C1 segment of cervical spinal cord (tissue), 14 donors: ENCODE data around the gene GADL1.

Experiments
- DNase-seq, 14 donors: peaks; one replicate each; lab custom pipeline; 2025; lab: John Stamatoyannopoulos, UW

The GADL1 gene

DNA sequence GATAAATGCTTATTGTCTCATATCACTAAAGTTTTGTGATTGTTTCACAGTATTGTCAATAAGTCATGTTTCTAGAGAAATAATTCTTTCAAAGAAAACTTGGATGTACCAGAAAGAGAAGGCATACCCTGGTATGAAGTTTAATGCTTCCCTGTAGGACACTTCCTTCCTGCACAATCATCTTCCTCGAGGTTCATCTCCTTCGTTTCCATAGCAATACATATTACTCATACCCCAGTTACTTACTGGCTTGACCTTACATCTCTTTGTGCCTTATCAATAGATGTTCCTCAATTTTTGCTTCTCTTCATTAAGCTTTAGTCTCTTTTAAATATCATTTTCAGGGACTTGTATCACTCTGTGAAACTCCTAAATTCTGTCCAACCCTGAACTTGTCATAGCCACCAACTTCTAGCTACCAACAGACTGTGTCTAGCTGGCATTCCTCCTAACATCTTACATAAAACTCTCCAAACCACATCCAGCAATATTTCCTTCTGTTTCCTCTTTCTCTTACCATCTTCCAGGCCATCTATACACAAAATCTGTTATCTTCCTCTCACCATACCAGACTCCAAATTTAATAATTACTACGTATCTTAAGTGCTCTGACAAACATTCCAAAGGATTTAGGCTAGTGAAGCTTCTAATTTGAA is 134.3 kb downstream of the GADL1 start:
- DNase-seq, result no peak

DNA sequence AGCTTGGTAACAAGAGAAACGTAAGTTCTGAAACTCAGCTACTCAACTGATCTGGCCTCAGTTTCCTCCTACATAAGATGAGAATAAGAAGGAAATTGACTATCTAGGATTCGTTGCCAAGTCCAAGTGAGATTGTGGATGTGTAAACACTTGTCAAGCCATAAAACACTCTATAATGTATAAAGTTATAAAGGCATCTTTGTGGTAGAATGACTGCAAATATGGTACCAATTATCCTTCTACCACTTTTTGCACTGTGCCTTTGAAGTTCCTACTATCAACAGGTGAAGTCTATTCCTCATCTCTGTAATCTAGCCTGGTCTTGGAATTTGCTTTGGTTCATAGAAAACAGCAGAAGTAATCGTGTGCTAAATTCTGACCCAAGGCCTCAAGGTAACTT is 138.2 kb downstream of the GADL1 start:
- no peak for DNase-seq

DNA sequence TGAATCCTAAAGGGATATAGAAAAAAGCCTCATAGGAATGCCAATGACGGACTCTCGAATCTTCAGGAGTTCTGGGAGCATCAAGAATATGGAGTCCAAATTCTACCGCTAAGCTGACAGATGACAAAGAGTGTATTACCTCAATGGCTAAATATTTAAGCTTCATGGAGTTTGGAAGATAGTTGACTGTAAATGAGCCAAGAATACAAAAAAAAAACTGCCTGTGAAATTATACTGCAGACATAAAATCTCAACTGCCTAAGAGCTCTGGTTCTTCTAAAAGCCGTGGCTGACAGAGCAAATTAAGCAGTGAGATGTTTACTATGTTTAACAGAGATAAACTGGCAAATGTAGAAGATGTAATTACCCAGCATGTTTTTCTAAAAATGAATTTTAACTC is 140.0 kb downstream of the GADL1 start:
- no peak for DNase-seq

DNA sequence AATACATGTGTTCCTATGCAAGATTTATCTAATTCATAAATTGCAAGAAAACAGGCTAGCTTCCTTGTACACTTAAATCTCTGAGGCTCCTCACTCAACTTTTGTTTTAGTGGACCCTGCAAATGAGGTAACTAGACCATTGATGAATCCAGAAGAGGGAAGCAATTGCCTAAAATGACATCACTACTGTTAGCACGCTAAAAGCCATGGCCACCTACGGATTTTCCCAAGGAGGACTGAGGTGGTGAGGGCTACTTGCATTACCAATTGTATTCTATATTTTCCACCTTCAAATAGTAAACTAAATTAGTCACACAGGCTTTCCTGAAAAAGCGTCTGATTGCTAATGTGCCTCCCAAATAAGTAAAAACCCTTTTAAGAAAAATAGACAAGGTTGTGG is 140.7 kb downstream of the GADL1 start:
- DNase-seq, result no peak

DNA sequence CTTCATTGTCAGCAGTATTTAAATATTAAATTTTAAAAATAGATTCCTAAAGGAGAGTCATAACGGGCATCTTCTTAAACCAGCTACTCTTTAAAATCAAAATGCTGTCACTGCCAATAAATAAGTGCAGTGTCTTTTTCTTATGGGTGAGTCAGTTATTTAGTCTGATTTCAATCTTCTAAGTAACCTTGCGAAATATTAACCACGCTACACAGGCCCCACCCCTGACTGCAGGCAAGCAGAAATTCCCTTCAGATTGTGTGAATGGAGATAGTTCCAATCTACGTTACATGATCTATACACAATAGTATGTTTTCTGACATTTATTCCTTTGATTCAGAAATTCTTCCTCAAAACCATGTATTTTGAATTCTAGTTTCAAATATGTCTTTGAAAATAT is 141.5 kb downstream of the GADL1 start:
- DNase-seq, result no peak

DNA sequence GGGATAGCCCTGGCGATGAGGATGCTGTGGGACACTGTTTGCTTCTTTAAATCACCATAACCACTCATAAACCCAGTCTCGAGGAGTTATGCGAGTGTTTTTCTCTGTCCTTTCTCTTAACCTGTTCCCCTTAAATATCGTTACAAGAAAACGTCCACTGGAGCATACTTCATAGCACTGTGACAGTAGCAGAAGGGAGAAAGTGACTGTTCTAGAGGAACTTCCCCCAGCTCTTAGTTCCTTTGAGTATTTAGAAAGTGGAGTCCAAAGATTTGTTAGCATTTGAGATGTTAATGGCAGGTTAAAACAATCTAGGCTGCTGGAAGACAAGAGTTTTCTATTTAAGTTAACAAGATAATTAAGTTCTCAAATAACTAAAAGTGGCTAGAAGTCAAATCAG is 142.0 kb downstream of the GADL1 start:
- DNase-seq, result no peak

DNA sequence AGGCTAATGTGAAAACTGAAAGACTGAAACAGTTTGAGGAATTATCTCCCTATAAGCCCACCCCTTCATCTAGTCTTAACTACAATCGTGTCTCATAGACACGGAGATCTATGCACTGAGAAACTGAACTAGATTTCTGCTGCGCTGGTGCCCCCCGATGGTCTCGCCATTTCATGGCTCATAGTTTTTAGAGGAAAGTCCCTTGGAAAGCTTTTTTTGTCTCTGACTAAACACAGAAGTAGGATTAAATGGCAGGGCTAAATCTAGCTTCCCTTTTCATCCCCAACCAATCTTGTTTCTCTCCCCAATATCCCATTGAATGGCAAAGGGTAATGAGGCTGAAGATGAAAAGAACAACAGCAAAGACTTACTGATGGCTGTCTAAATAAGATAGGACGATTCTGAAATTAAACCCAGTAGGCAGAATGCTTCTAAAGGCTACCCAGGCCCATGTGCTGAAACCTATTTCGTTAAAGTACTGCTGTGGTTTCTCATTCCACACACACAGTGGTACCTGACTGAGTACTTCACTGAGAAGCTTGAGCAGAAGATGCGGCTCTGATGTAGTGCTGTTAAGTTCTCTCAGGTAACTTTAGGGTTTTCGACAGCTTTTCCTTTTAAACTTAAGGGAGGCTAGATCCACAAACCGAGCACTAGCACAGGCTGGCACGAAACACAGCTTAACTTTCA is 142.7 kb downstream of the GADL1 start:
- no peak for DNase-seq

DNA sequence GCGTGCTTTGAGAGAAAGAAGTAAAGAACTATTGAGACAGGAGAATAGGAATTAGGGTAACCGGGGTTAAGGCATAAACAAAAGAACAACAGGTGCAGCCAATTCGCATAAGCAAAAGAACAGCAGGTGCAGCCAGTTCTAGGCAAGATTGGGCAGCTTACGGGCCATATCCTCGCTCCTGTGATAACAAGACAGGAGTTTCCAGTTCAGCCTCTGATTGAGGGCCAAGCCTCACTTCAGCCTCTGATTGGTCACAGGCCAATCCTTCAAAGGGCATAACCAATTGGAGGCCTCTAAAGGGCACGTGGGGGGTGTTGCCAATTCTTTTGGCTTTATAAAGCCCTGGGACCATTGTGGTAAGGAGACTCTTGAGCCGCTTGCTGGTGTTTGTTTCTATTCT is 143.5 kb downstream of the GADL1 start:
- no peak for DNase-seq

DNA sequence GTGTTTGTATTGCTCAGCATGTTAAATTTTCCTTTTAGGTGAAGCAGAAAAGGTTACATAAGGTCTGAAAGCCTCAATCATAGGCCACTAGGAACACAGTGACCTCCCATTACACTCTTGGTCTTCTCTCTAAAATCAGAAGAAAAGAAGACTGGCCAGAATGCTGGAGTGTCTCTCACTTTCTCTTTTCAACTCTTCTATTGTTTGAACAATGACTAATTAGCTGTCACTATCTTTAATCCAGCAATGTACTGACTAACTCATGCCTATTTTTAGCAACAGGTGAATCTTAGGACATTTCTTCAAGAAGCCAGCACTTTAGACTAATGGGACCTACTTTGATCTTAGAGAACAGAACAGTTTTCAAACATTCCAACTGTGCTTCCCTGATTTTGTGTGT is 145.2 kb downstream of the GADL1 start:
- DNase-seq, result no peak

DNA sequence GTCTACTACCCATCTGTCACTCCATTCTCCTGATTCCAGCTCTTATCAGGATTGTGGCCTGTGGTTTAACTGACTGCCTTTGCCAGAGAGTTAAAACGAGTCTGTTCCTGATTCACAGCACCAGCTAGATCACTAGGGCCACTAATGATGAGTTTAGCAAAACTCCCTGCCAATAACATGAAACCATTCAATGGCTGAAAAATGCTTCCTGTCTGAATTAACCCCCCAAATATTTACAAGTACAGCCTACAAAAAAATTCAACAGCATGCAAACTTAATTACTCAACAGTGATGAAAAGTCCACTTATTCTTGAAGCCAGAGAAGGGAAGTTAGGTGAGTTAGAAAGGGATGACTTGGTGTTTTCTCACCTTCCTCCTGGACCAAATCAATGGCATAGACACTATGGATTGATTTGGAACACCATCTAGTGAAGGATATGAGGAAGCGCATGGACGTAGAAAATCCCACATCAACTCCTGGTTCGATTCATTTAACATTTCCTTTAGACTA is 146.6 kb downstream of the GADL1 start:
- DNase-seq, result no peak

DNA sequence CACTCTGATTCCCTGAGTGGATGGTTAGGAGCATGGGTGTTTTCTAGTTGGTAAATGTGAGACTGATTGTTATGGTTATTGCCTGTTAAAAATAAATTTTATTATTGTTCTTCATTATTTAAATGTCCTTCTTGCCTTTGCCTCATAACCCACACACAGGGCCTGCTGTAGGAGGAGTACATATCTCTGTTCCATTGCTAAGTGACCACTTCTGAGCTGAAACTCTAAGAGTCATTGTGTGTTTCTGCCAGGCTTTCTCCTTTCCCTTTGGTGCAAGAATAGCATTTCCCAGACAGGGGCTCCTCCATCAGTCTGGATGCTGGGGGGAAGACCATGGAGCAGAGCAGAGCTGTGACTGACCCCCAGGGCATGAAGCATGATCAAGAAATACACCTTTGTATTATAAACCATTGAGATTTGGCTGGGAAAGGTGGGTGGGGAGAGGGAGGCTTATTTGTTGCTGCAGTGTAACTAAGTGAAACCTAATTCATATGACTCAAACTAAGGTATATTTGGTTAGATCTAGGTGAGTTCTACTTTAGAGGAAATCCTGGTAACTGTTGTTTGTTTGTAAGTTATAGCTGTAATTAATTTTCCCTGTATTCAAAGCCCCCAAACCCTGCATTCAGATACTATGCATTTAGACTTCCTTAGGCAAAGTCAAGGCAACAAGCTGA is 150.7 kb downstream of the GADL1 start:
- DNase-seq, result no peak

DNA sequence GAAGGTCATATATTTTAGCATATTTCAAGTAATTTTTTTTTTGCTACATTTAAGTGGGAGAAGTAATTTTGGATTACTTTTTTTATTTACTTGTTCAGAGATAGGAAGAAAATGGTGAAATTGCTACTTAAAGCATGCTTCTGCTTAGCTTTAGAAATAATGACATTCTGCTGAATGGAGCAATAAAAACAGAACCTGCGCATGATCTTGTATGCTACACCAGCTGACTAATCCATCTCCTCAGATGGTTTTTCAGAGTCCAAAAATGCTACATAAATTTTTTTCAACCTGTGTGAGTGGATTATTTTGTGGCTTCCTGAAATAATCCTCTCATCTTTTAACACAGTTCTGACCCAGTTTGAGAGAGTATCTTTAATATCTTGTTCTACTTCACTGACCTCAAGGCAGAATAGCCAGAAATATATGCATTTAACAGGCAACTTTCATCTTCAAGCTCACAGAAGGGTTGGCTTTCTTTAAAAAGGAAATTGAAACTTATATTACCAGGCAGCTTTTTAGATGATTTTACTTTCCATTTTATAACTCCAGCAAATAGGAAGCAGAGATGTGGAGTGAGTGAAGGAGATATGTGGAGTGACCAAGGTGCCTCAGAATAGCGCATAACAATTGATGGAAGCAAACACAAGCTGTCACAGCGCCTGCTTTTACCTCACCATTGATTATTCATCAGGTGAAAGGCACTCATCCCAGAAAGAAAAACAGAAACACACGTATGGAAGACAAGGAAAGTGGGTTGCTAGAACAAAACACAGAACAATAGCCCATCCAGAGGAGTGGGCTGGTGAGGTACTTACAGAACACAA is 151.5 kb downstream of the GADL1 start:
- DNase-seq, result no peak

DNA sequence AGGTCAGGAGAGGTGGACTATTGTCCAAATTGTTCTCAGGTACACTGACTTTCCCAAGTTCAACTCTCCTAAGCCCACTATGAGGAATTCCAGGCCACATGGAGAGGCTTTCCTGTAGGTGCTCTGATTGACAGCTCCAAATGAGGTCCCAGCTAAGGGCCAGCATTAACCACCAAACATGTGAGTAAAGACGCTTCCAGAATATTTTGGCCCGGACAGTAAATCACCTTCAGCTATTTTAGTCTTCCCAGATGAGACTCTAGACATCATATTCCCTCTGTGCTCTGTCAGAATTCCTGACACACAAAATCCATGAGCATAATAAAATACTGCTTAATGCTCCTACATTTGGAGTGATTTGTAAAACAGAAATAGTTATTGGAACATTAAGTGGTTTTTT is 152.6 kb downstream of the GADL1 start:
- no peak for DNase-seq

DNA sequence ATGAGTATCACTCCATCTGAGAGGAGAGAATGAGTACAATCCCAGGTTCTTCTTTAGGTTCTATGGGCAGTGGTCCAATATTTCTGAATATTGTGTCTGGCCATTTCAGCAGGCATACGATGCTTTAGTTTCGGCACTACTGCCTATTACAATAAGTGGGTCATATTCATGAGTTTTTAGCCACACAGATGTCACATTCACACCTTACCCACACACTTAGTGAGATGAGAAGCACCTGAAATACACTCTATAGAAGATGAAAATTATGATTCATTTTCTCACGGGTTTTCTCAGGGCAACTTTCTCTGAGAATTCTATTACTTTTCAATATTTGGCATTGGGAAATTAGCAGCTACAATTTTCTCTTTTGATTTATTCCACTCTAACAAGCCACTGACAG is 155.9 kb downstream of the GADL1 start:
- no peak for DNase-seq

DNA sequence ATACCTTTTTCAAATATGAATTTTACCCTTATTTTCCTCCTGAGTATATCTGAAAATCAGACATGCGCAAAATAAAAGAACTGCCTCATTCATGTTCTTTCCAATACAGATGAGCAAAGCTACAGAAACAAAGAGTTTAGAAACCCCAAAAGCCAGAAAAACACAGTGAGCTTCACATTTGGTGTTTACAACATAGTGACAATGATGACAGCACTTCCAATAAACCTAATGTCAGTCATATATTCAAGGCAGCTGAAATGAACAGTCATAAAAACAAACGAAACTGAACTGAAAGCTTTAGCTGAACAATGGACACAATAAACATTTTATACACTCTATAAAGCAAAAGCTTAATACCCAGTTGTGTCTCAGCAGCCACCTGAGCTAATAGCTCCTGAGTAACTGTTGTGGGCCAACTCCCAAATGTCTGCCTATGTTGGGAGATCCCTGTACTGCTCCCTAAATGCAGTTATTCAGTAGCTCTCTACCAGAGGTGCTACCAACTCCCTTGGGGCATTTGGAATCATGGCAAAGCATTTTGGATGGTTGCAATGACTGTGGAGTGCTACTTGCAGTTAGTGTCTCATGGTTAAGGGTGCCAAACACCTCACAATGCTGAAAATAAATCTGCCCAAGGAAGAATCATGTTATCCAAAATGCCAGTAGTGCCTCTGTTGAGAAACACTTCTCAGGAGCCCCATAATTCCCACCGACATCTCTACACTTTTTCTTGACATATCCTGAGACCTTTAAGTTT is 156.5 kb downstream of the GADL1 start:
- DNase-seq, result no peak

DNA sequence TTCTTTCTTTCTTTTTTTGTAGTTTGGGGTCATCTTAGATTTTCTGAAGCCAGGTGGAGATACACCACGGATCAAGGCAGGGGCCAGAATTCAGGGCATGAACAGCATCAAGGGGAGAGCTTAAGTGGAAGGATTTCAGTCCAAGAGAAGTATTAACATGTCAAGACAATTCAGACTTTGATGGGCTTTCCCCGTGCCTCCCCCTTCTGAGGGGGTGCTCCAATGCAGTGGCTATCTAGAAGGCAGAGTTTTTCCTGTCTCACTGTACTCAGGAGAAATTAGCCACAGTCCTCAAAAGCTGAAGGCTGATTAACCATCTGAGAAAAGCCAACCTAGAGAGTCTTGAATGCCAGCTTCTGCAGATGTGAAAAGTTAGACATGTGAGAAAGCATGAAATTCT is 160.8 kb downstream of the GADL1 start:
- DNase-seq, result no peak

DNA sequence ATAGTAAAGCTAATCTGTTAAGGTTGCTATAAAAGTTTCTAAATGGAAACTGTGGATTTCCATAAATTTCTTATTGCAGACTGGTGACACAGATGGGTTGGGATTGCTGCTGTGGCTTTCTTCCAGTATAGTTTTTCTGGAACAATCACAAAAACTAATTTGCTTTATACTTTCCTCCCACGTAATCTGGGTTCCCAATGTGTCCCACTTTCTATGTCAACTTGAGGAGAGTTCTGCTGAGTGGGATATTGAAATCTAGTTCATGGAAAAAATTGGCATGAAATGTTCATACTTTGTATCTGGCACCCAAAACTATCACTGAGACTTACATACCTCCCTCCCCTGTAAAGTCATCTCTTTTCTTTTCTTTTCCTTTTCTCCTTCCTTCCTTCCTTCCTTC is 161.3 kb downstream of the GADL1 start:
- DNase-seq, result no peak

DNA sequence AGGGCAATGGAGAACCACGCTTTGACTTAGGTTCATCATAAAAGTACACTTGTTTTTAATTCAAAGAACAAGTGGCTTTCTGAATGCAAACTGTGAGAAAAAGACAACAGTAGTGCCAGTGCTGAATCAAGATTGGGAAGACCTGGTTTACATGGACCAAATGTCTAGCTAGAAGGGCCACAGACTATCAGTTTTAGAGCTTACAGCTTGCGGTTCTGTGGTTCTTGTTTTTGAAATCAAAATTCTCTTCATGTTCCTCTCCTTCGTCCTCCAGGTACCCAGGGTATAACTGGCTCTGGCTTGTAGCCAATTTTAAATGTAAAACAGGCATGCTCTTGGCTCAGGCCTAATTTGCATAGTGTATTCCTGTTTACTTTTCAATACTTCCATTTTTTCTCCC is 163.5 kb downstream of the GADL1 start:
- DNase-seq, result no peak

DNA sequence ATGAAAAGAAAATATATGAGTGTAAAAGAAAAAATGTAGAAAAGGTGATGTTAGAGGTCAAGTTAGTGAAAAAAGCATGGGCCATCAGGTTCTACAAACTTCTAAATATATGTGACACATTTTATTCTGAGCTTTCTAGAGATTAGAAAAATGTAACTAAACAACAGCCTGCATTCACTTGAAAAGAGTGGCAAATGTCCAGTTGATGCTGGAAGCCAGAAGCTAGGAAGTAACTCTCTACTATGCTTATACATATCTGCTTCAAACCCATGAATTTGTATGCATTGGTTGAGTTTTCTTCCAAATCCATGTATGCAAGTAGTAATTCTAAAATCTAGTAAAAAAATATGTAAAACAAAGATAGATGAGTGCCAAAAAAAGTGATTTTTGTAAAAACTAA is 164.5 kb downstream of the GADL1 start:
- DNase-seq, result no peak

DNA sequence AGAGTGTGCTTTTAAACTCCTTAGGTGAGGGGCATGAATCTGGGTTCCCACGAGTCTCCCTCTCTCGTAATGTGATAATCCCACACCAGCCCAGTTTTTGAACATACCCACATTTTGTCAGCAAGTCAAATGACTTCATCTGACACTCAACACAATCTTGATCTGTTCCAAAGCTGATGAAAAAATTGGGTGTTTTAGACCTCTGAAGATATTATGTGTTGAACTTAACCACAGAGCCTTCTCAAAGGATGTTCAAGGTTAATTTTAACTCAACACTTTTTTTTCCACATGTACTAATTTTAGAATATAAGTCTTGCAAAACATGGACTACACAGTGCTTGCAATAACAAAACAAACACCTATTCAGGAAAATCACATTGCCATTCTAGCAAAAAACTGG is 164.9 kb downstream of the GADL1 start:
- no peak for DNase-seq

DNA sequence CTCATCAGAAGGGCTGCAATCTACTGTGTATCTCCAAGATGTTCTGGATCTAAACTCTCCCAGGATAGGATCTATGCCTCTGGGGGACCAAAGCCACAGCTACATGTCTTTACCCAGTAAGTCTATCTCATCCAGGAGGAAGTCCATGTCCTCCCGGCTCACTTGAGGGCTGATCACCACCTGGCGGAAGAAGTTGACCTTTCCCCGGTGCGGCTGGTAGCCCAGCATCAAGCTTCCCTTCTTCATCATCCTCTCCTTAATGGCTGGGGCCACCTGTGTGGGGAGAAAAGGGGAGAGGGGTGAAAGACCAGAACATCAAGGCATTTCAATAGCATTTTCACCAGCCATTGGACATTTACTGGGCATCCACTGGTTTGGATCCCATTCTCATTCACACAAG is 166.3 kb downstream of the GADL1 start:
- DNase-seq, result no peak
